Fibroblast of upper back skin (primary cell): ENCODE results near the gene CKB.

Experiments
- DNase-seq: peaks from one replicate; pipeline ENCODE4 v3.0.0-alpha.2; 2013

CKB gene

GRCh38 chr14:103483600-103483999 is 39.0 kb downstream of the CKB start:
- peak; percentile 72 for DNase-seq

GRCh38 chr14:103480595-103480994 is 42.0 kb downstream of the CKB start:
- DNase-seq = no peak

DNA sequence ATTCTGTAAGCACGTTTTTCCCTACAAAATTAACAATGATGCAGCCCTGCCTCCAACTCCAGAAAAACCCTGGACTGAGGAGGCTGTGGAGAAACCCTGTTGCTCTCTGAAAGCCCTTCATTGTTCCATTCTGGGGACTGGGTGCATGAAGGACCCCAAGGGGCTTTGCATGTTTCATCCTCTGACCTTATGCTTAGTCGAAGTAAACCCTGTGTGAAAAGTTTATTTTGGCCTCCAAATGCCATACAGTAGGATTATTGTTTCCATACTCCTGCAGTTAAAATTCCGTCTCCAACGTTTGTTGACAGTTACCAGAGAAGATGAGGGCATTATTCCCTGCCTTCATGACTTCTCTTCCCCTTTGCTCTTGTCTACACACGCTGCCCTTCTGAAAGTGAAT is 46.0 kb downstream of the CKB start:
- no peak for DNase-seq

DNA sequence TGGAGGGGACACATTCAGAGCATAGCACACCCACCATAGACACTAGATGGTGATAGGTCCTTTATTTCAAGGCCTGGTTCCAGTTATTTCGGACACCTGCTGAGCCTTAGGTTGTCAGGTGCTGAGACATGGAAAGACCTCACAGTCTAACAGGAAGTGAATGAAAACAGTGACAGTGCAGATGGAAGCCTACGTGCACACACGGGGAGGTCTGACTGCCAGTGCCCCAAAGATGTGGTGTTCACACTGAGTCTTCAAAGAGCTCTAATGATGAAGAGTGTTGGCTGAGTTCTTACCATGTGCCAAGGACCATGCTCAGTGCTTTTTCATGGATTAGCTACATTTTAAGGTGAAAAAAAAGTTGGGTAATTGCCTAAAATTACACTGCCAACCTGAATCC is 46.6 kb downstream of the CKB start:
- DNase-seq = no peak

- no peak for DNase-seq
Measured at GRCh38 chr14:103474893-103475292, 47.7 kb downstream of the CKB start.

- DNase-seq = peak; percentile 13
Measured at GRCh38 chr14:103472939-103473338, 49.7 kb downstream of the CKB start.
